Measurements from ENCODE around the gene GNPDA1.
A peak's percentile ranks its signal among the peaks of the same experiment; 100 is the strongest.

GNPDA1 gene

DNA sequence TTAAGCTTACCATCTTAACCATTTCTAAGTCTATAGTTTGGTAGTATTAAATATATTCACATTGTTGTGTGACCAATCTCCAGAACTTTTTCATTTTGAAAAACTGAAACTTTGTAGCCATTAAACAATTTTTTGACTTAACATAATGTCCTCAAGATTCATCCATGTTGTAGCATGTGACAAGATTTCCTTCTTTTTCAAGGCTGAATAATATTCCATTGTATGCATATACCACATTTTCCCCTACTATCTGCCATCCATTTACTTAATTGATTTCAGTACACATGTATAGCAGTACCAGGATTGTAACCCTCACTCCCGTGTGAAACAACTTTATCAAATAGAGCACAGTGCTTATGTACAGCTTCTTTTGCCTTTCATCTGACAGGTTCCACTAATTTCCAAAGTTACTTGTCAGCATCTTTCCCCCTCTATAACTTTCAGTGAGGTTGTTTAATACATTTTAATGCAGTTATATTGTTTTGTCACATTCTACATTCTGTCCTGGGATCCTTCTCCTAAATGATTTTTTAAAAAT lies 7.4 kb upstream of the GNPDA1 start:
- DNase-seq = no peak

DNA sequence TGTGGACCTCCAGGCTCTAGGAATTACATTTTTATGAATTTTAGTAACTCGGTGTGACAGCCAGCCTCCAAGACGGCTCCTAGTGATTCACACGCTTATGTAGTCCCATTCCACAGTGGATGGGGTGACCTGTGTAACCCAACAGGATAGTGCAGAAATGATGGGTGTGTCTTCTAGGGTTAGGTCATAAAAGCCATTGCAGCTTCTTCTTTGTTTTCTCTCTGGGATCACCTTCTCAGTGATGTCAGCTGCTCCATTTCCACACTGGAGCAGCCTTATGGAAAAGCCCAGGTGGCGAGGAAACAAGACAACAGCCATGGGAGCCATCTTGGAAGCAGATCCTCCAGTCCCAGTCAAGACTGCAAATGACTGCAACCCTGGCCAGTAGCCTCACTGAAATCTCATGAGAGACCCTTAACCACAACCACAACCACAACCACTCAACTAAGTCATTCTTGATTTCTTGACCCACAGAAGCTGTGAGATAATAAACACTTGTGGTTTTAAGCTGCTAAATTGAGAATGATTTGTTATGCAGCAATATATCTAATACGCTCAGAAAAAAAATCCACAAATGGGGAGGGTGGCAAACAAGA lies 5.1 kb upstream of the GNPDA1 start:
- no peak for DNase-seq

DNA sequence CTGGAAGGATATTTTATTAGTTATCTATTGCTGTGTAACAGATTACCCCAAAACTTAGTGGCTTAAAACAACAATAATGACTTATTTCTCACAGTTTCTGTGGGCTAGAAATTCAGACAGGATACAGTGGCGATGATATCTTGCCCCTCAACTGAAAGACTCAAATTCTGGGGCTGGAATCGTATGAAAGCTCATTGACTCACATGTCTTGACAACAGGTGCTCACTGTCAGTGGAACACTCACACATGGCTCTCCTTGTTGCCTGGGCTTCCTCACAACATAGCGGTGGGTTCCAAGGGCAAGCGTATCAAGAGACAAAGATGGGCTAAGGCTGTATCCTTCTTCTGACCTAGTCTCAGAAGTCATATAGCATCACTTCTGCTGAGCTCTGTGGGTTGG lies 3.7 kb upstream of the GNPDA1 start:
- no peak for DNase-seq

DNA sequence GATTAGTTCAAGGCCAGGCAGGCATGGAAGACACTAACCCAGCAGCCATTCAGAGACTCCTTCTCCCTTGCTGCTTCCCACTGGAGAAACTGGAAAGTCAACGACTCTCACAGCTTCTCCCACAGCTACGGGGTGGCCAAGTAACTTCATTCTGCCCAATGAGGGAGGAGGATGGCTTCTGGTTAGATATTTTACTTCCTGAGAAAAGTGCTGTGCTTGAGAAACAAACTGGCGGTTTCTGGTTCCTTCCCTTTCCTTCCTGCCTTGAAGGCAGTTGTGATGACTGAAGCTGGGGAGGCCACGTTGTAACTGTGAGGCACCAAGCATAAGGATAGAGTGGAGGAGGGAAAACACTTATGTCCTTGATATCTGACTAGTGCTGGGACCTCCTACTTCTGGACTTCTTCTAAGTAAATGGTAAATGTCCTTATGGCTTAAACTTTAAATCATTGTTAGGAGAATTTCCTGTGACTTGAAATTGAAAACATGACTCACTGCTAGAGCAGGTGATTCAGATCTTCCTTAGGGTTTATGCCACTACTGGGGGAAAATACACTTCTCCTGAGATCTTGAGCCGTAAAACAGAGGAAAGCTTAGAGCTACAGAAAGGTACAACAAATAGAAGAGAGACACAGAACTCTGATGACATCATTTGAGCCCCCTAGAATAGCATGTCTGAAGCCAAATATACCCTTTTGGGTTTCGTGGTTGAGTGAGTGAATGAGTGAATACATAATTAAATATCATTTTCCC lies 3.1 kb upstream of the GNPDA1 start:
- DNase-seq = peak; percentile 24

DNA sequence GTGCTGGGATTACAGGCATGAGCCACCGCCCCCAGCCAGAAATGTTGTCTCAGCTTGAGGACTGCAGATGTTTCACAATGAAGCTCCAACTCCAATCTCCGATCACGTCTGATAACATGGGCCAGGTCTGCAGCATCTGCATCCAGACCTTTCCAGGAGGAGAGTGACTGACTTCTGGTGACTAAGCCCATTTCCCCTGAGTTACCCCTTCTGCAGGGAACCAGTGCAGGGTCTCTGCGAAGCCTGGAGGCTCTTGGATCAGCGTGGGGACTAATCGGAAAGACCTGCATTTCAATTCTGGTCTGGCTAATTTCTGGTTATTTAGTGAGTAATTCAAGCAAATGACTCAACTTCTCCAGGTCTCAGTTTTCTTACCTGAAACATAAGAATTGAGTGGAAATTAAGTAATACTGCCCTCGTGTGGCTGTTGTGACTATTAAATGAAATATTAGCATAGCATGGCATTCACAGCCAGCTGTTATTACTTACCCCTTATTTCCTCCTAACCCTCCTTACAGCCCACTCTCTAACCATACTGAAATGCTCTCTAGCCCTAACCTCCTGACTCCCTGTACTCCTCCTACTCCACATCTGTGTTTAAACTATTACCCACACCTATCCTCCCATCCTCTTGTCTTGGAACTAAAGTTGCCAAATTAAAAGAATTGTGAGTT lies 2.2 kb upstream of the GNPDA1 start:
- DNase-seq = peak; percentile 8

DNA sequence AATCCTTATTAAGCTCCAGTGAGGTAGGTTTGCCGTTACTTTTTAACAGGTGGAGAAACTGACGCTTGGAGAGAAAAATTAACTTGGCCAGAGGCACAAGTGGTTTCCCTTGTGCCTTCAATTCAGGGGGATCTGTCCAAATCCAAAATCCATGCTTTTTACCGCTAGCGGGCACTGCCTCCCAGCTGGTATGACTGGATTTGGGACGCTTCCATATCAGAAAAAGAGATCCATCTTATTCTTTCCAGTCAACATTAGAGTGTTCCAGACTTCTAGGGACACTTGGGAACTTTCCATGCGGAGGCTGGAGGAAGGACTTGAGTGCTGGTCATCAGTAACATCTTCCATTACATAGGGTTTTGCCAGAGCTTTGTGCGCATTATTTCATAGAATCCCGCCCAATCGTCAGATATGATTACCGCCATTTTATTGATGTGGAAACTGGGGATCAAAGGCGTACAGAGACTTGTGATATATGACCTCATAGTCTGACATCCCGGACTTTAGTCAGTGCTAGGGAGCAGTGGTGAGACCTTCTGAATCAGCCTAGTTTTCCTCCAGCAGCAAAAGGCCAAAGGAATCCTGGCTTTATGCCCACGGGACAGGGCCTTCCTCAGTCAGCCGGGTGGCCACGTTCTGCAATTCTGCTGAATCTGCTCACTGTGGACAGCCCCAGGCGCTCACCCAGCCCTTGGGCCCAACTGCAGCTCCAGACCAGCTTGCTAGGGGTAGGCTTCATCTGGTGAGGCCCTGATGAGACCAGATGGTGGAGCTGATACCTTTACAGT lies 1.1 kb upstream of the GNPDA1 start:
- no peak for DNase-seq

DNA sequence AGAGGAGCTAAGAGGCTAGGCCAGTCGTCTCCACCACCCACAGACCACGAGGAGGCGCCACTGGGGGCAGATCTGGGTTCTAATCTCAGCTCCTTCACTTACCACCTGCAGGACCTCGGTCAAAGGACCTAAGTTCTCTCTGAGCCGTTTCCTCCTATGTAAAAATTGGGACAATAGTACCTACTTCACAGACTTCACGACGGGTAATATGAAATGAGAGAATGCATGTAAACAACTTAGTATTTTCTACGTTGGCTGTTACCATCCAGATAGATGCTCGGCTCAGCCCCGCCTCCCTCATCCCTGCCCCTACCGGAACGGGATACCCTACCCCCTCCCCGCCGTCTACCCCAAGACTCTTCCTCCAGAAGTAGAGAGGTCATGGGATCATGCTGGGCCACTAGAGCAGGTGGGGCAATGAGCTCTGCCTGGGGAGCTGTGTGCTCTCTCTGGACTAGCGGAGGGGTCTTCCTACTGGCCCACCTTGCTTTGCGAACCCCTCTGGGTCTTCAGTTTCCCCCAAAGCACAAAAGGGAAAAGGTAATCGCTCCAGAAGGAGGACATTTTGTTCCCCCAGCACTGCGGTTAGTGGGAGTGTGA lies 541 bp downstream of the GNPDA1 start:
- peak; percentile 36 for DNase-seq

DNA sequence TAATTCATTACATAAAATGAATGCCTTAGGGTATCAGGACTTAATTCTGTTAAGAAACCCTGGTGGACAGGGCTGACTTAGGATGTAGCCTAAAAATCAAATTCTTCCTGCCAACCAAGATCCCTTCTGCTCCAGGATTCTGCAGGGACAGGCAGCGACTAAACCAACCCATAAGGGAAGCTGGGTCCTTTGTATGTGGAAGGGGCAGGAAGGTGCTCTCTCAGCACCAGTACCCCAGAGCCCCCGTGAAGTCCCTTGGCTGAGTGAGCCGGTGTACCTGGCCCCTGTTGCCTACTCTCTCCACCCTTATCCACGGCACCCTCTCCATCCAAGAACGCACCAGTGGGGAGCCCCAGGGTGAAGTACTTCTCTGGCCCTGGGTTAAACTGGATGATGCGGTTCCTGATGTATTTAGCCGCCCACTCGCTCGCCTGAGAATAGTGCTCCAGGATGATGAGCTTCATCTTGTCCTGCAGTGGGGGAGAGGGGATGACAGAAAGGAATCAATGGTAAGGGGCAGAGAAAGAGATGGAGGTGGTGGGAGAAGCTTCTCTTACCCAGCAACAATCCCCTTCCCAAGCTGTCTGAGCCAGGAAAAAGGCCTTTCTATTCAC lies 1.1 kb downstream of the GNPDA1 start:
- no peak for DNase-seq

DNA sequence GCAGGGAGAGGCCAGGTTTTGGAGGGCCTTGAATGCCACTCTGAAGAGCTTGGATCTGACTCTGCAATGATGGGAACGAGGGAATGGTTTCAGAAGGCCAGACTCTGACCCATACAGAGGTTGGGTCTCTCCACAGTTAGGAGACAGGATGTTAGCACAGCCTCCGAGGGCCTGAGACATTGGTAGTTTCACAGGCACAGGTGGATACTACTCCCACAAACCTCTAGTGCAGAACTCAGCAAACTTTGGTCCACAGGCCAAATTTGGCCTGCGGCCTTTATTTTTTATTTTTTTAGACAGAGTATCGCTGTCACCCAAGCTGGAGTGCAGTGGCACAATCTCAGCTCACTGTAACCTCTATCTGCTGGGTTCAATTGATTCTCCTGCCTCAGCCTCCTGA lies 2.9 kb downstream of the GNPDA1 start:
- DNase-seq = no peak

DNA sequence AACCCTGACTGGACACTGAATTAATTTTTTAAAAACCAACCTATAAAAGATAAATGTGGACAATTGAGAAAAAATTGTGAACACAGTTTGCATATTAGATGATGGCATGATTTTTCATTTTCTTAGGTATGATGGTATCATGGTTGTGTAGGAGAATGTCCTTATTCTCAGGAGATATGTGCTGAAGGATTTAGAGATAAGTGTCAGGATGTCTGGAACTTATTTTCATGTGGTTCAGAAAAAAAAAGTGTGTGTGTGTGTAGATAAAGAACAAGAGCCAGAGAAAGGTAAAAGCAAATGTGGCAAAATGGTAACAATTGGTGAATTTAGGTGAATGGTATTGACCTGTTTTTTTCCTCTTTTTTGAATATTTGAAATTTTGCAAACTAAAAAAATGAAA lies 4.0 kb downstream of the GNPDA1 start:
- no peak for DNase-seq

DNA sequence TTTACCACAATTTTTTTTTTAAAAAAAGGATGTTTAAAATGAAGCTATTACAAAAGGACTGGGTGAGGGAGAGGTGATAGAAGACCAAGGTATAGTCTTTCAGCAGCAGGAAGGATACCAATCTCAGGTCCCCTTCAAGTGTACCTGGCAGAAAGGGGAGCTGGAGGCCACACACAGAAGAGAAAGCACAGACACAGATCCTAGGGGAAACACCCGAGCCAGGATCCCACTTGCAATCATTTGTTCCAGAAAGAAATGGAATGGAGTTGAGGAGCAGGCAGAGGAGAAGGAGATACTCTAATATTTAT lies 5.6 kb downstream of the GNPDA1 start:
- no peak for DNase-seq

DNA sequence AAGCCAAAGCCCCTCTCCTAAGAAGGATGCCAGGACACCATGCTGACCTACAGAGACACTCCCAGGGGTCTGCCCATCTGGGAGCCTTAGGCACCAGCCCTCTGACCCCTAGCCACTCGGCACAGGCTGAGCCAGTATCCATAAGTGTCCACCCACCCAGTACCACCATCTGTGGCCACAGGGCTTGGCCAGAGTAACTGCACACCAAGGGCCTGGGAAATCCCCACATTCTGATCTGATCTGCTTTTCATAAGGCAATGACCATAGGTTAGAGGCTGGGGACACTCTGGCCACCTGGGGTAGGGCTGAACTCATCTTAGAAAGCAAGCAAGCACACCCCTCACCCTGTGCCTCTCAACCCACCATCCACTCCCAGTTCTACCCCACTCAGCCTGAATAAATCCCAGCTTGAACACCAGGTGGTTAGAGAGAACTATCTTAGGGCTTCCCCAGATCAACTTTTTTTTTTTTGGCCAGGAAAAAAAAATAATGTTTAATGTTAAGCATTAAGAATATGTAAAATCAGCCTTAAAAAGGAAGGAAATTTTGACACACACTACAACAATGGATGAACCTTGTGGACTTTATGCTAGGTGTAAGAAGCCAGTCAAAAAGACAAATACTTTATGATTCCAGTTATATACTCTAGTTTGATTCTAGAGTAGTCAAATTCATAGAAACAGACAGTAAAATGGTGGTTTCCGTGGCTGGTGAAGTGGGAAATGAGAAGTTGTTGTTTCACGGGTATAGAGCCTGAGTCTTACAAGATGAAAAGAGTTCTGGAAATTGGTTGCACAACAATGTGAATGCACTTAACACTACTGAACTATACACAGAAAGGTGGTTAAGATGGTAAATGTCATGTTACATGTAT lies 6.2 kb downstream of the GNPDA1 start:
- no peak for DNase-seq

DNA sequence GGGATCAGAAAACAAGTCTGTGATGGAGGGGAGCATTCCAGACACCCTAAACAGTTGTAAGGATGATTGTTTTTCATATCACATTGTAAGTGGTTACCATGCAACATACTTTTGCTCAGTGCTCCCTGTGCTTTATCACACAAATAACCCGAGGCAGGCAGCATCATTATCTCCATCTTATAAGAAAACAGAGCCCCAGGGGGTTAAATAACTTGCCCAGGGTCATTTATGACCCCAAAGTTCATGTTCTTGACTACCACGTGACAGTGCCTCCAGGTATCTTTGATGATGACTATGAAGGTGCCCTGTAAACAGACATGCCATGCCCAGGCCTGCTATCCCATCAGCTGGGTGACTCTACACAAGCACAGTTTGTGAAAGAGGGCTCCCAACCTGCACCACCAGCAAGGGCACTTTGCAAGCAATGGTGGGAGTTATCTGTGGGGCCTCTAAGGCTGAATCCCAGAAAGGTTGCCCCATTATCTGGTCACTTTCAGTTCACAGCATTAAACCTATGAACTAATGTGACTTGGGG lies 9.5 kb downstream of the GNPDA1 start:
- no peak for DNase-seq

DNA sequence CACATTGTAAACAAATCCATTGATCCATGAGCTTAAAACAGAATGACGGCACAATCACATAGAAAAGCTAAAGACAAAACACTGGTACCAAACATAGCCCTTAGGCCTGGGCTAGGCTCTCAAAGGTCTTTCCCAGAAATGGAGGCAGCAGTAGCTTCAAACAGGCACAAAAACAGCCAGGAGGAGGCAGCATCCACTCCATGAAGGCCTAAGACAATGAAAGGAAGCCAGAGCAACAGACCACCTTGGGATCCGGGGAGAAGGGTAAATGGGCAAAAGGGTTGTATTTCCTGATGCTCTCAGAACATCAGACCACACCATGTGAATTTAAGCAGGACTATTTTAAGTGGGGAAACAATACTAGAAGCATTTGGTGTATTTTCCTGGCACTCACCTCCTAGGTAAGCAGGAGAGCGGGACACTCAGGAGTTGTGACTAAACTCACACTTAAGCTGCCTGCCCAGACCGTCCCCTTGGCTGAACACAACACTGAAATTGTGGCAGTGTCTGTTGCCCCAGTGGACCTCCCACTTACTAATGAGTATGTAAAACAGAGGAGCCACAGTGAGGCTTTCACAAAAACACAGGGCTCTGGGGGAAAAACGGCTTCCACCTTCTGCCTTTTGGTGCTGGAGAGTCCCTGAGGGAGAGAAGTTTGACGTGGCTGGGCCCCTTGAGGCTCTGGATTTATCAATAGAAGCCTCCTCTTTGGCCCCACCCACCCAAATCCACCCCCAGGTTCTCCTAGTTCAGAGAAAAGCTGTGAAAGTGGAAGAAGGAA lies 11.9 kb downstream of the GNPDA1 start:
- DNase-seq = no peak

DNA sequence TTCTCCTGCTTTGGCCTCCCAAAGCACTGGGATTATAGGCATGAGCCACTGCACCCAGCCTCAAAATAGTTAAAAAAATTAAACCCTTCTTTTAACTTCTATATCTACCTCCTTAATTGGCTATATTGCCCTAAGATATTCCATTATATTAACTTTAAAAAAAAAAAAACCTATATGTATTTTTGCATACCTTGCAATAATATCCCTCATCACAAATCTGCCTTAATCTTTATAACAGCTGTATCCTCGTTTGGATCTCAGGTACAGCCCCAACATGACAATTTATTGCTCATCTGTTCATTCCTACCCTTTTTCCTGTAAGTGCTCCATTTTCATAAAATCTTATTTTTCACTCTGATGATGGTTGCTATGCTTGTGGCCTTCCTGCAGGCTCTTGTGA lies 12.7 kb downstream of the GNPDA1 start:
- no peak for DNase-seq

DNA sequence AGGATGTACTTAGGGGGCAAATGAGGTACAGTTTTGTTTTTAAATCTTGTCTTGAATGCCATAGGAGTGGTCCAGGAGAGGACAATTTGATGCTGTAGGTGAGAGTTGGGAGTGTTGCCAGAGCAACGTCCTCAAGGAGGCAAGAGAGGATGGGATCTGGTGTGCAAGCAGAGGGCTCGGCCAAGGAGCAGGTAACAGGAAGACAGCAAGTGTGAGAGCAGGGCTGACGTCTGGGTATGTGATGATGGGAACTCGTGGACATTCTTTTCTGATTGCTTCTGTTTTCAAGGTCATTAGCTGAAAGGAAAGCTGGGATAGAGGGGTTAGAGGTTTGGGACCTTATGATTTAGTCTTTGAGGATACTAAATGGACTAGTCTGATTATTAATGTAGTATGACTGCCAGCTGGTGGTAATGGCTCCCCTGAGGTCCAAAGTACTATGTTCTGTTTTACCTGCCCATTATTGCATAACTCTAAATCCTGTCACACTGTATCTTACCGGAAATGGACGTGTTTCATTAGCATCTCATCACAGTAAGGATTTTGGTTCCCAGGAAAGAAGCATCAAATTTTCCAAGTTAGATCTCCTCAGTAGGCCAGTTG lies 15.4 kb downstream of the GNPDA1 start:
- no peak for DNase-seq

DNA sequence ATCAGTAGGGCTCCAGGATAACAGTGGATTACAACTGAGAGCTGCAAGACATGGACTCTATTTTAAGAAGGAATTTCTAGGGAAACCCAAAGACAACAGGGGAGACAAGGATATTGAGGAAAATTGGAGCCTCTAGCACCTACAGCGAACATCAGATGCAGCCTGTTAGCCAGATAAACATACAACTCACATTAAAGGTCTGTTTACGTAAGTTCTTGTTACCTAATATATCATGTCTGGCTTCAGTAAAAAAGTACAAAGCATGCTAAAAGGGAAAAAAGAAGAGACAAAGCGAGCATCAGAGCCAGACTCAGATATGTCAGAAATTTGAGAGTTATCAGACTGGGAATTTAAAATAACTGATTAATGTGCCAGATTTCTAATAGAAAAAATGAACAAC lies 17.2 kb downstream of the GNPDA1 start:
- DNase-seq = no peak

DNA sequence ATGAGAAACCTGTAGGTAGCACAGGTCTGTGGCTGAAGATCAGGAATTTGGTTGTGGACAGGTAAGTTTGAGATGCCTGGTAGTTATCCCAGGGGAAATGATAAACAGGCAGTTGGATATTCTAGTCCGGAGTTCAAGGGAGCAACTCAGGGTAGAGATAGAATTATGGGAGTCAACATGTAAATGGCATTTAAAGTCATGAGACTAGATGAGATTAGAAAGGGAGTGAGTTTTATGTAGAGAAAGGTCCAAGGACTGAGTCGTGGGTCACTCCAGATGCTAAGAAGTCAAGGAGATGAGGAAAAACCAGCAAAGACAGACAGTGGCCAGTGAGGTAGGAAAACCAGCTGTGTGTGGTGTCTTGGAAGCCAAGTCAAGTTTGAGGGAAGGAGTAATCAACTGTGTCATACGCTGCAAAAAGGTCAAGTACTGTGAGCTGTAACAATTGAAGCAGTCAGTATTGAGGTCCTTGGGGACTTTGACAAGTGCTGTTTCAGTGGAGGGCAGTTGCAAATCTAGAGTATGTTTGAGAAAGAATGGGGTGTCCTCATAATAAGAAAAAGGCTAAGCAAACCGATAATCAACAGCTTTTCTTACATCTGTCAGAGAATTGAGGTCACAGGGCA lies 18.2 kb downstream of the GNPDA1 start:
- no peak for DNase-seq

DNA sequence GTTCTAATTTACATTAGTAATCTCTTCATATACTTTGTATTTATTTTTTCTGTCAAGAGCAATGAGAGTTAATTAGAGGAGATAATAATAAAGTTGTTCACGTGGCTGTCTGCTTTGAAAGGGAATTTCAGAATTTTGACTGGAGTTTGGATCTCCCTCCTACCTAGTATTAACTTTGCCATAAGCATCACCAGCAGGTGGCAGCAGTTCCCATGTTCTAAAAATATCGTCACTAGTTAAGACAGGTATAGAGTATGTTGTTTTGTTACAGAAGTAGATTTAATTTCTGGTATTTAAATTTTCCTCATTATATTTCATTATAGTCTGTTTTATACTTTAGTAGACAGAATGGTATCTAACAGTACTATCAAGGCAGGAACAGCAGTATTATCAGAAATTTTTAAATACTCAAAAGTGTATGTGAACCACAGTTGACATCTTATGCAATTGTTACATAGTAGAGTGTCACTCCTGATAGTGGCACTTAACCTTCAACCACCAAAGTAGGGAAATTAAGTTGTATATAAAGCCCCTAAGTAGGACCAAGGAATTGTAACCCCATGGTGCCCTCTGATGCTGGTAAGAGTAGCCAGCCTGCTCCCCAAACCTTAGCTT lies 20.4 kb downstream of the GNPDA1 start:
- peak; percentile 51 for DNase-seq

Measured in activated effector memory CD4-positive, alpha-beta T cell treated with Interleukin-2 at 50 U/mL for 16 hours (primary cell).